ENCODE results near the gene MMP8.
"Not testable (repeated sequence)": the region's sequence is repeated elsewhere in the genome, so short reads cannot be mapped to it uniquely, and the experiment has no call there.

Gene MMP8

GRCh38 chr11:102724904-102725500 is at the start of gene MMP8:
Gene MMP8 (minus strand): TSS chr11:102724954. CDS start chr11:102724855, 99 bp downstream.
- DNase-seq: no peak

- DNase-seq: no peak
Observed at GRCh38 chr11:102773386-102773785, 48.6 kb upstream of the MMP8 start.

- DNase-seq: no peak
Observed at GRCh38 chr11:102771351-102771750, 46.6 kb upstream of the MMP8 start.

GRCh38 chr11:102770191-102770590 is 45.4 kb upstream of the MMP8 start:
- no peak for DNase-seq

GRCh38 chr11:102767800-102768199 is 43.0 kb upstream of the MMP8 start:
- no peak for DNase-seq

- DNase-seq: no peak
Observed at GRCh38 chr11:102763440-102763839, 38.7 kb upstream of the MMP8 start.

- DNase-seq: no peak
Observed at GRCh38 chr11:102762361-102762767, 37.6 kb upstream of the MMP8 start.

- no peak for DNase-seq
Observed at GRCh38 chr11:102761646-102762238, 37.0 kb upstream of the MMP8 start.

- no peak for DNase-seq
Observed at GRCh38 chr11:102760344-102761035, 35.7 kb upstream of the MMP8 start.

- no peak for DNase-seq
Observed at GRCh38 chr11:102757823-102758549, 33.2 kb upstream of the MMP8 start.

GRCh38 chr11:102753267-102753666 is 28.5 kb upstream of the MMP8 start:
- DNase-seq: no peak

- DNase-seq: no peak
Observed at GRCh38 chr11:102751673-102752072, 26.9 kb upstream of the MMP8 start.

- DNase-seq: no peak
Observed at GRCh38 chr11:102749101-102749722, 24.5 kb upstream of the MMP8 start.

- DNase-seq: not testable (repeated sequence)
Observed at GRCh38 chr11:102746746-102747578, 22.2 kb upstream of the MMP8 start.

GRCh38 chr11:102734650-102735049 is 9.9 kb upstream of the MMP8 start:
- DNase-seq: no peak

- no peak for DNase-seq
Observed at GRCh38 chr11:102733232-102733875, 8.6 kb upstream of the MMP8 start.

GRCh38 chr11:102730944-102731343 is 6.2 kb upstream of the MMP8 start:
- not testable (repeated sequence) for DNase-seq

- DNase-seq: no peak
Observed at GRCh38 chr11:102729849-102730815, 5.4 kb upstream of the MMP8 start.

GRCh38 chr11:102727890-102728289 is 3.1 kb upstream of the MMP8 start:
- no peak for DNase-seq

- no peak for DNase-seq
Observed at GRCh38 chr11:102722821-102723220, 1.9 kb downstream of the MMP8 start.

Data from NCI-H2171 (cell line).